CD4-positive, alpha-beta T cell (primary cell): Measurements from ENCODE around the gene CLIC5. TPM values are rescaled to one million over a fixed set of nuclear protein-coding genes. Genes with fewer than 3 reads are reported as not detected.
"Not testable (repeated sequence)": the region's sequence is repeated elsewhere in the genome, so short reads cannot be mapped to it uniquely, and the experiment has no call there.

ENCODE experiments used
- ATAC-seq: fragments of 200-7000 bp; cut with Tn5 transposase; one replicate; pipeline ENCODE4 v1.10.0; 2022; ENCODE audit warnings: mild to moderate bottlenecking; ENCODE audit not compliant: poor library complexity
- CTCF ChIA-PET: fragments of 350-600 bp; sonication (Branson Sonifier 250); formaldehyde crosslinking; loops from one replicate; lab custom pipeline; 2021; ENCODE audit warnings: antibody characterized with exemption, inconsistent platforms; lab: Charles Lee
- POLR2A ChIA-PET: fragments of 350-600 bp; sonication (Branson Sonifier 250); formaldehyde crosslinking; loops from one replicate; lab custom pipeline; 2021; ENCODE audit warnings: antibody characterized with exemption, inconsistent platforms; lab: Charles Lee
- DNase-seq, 14 experiments: peaks; one replicate each; pipeline ENCODE4 v3.0.0-alpha.2; 2013 to 2020; ENCODE audit warnings: mixed read lengths in 2 of 14
- H3K27ac ChIP-seq, 2 donors: one replicate each; pipeline versions ENCODE4 v1.5.1 to v1.7.0; 2013; ENCODE audit warnings: low read length in 2 of 2, low read depth in 1 of 2, mild to moderate bottlenecking in 1 of 2
- H3K27me3 ChIP-seq, 2 experiments: 1 replicate in 1 of 2; 2 replicates in 1 of 2; pipeline versions ENCODE4 v1.6.1 to v1.7.0; 2013; ENCODE audit warnings: low read length in 2 of 2, control low read depth in 1 of 2, mild to moderate bottlenecking in 1 of 2, moderate library complexity in 1 of 2; ENCODE audit not compliant: insufficient read depth in 2 of 2, control insufficient read depth in 1 of 2
- H3K36me3 ChIP-seq: one replicate; pipeline ENCODE4 v1.6.1; 2013; ENCODE audit warnings: low read length, control low read depth; ENCODE audit not compliant: insufficient read depth
- H3K4me1 ChIP-seq: one replicate; pipeline ENCODE4 v1.6.1; 2013; ENCODE audit warnings: low read length, control low read depth; ENCODE audit not compliant: insufficient read depth
- H3K4me3 ChIP-seq: one replicate; pipeline ENCODE4 v1.5.1; 2013; ENCODE audit warnings: mild to moderate bottlenecking, low read length, moderate library complexity
- H3K9me3 ChIP-seq, 2 experiments: 1 replicate in 1 of 2; 2 replicates in 1 of 2; pipeline versions ENCODE4 v1.6.1 to v1.7.0; 2013; ENCODE audit warnings: low read length in 2 of 2, mild to moderate bottlenecking in 2 of 2, control low read depth in 1 of 2, moderate library complexity in 1 of 2; ENCODE audit not compliant: control insufficient read depth in 1 of 2, insufficient read depth in 1 of 2
- H3K27ac Mint-ChIP-seq: one replicate; pipeline ENCODE4 v1.8.0; 2020; ENCODE audit warnings: mixed read lengths
- H3K27me3 Mint-ChIP-seq: one replicate; pipeline ENCODE4 v1.8.0; 2021; ENCODE audit warnings: mixed read lengths
- H3K36me3 Mint-ChIP-seq: one replicate; pipeline ENCODE4 v1.8.0; 2021; ENCODE audit warnings: low read depth, mixed read lengths
- H3K4me1 Mint-ChIP-seq: one replicate; pipeline ENCODE4 v1.8.0; 2021; ENCODE audit warnings: low read depth, mixed read lengths
- H3K4me3 Mint-ChIP-seq: one replicate; pipeline ENCODE4 v1.8.0; 2020; ENCODE audit warnings: mild to moderate bottlenecking, mixed read lengths
- H3K9me3 Mint-ChIP-seq: one replicate; pipeline ENCODE4 v1.8.0; 2020; ENCODE audit warnings: mixed read lengths
- intact Hi-C, 2 experiments: fragments of 100-400 bp; cut with DNase I in 1 of 2; cut with micrococcal nuclease in 1 of 2; formaldehyde crosslinking; loops; one replicate each; pipeline versions ENCODE4 v1.15.1 to v1.9.0; 2023 to 2025; cut with DNase I, micrococcal nuclease
- total RNA-seq, 174 experiments: library from RNA in 2 of 174; stranded (reverse) in 2 of 174; gene quantifications; one replicate each; pipeline ENCODE4 v1.2.3 and lab custom pipeline; 2021 to 2026
- TF ChIP-seq, protein P1 (sequence below): fragments of 200-600 bp; IDR thresholded peaks from one replicate; pipeline ENCODE4 v1.8.0; 2022; ENCODE audit warnings: antibody characterized with exemption, mild to moderate bottlenecking

CLIC5 gene
- total RNA-seq, 2 experiments from 2014 or later = 2.5 to 2.8 TPM

DNA sequence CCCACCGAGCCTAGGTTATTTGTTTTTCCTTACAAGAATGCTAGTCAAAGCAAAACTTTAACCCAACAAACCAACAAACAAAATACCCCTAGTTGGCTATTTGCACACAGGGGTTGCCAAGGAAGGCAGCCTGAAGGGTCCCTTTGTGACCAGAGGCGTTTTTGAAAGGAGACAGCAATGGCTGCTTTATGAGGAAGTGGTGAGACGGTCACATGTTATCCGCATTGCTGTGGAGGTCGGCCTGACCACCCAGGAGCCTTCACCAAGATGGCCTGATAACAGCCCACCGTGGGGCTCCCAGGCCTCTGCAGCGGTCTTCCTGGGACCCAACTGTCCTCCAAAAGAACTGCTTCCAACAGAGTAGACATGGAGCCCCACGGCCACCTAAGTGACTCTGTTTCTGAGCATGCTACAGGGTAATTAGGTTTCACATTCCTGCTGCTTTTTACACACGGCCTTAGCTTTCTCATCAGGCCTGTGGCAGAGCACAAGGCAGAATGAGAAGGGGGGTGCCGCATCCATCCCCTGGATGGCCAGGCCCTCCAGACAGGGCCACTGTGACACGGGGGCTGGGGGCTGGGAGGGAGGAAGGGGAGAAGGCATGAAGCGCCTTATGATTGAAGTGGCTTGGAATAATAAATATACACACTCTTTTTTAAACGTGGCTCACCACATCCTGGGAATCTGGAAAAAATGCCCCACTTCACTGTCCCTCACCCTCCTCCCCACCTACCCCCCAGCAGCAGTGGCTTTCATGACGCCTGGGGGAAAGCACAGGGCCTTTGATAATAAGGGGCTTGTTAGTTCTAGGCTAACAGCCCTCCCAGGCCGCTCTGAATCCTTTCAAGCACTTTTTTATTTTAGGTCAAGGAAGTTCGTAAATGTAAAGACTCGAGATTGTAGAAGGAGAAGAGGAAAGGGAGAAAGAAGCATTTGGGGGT lies 86.0 kb downstream of the CLIC5 start:
- POLR2A ChIA-PET = interaction anchor here (0.8 kb wide), 1 partner anchor 200 kb away, joined by 4 read pairs; the partner anchor contains the start of gene ENPP4
- no peaks in the 10 kb centered on the region for H3K36me3 Mint-ChIP-seq
- no peak overlapping the region for H3K27ac Mint-ChIP-seq
- H3K4me3 Mint-ChIP-seq = no peak overlapping the region
- TF ChIP-seq, protein P1, sequence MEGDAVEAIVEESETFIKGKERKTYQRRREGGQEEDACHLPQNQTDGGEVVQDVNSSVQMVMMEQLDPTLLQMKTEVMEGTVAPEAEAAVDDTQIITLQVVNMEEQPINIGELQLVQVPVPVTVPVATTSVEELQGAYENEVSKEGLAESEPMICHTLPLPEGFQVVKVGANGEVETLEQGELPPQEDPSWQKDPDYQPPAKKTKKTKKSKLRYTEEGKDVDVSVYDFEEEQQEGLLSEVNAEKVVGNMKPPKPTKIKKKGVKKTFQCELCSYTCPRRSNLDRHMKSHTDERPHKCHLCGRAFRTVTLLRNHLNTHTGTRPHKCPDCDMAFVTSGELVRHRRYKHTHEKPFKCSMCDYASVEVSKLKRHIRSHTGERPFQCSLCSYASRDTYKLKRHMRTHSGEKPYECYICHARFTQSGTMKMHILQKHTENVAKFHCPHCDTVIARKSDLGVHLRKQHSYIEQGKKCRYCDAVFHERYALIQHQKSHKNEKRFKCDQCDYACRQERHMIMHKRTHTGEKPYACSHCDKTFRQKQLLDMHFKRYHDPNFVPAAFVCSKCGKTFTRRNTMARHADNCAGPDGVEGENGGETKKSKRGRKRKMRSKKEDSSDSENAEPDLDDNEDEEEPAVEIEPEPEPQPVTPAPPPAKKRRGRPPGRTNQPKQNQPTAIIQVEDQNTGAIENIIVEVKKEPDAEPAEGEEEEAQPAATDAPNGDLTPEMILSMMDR = no peak
- ATAC-seq (no peak), DNase-seq (no peak)
- H3K4me3 ChIP-seq = no peak overlapping the region
- H3K4me1 Mint-ChIP-seq = no peaks in the 10 kb centered on the region
- no peaks in the 10 kb centered on the region for H3K4me1 ChIP-seq
- no peaks in the 10 kb centered on the region for H3K36me3 ChIP-seq
- H3K27ac ChIP-seq = no peak overlapping the region
- intact Hi-C loops = loop anchor here (2.0 to 10.0 kb wide), 4 partner anchors 83 to 698 kb away; no protein-coding TSS in a partner anchor
- H3K27me3 Mint-ChIP-seq = no peaks in the 10 kb centered on the region
- CTCF ChIA-PET = interaction anchor here (0.6 to 2.4 kb wide), 15 partner anchors 8 to 1454 kb away, joined by 3 to 12 read pairs (median 5); partner anchors contain the start of gene ENPP4
- no peaks in the 10 kb centered on the region for H3K9me3 Mint-ChIP-seq
- no peaks in the 10 kb centered on the region for H3K9me3 ChIP-seq
- no peaks in the 10 kb centered on the region for H3K27me3 ChIP-seq

DNA sequence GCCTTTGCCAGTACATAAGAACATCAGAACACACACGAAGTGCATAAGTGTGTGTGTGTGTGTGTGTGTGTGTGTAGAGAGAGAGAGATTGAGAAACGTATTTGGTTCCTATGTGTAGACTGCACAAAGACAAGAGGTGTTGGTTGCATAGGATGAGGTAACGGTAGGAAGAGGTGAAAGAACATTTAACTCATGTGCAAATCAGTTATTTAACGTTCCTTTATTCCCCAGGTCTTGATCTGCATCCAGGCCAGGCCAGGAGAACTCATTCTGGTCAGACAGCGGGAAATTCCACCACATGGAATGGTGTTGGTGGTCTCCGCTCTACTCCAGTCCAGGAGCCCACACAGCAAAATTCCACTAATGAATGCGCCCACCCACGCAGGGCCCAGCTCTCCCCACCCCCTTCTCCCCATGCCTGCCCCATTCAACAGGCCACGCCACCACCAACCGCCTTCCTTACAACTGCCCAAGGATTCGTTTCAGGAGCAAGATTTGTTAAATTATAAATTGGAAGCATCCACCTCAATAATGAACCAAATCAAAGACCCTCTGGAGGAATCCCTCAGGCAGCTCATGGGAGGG lies 86.8 kb downstream of the CLIC5 start:
- H3K4me1 ChIP-seq = no peaks in the 10 kb centered on the region
- ChIA-PET CTCF (no interaction called here), POLR2A (no interaction called here)
- Mint-ChIP-seq H3K27me3 (no peaks in the 10 kb centered on the region), H3K4me3 (no peak overlapping the region), H3K4me1 (no peaks in the 10 kb centered on the region), H3K27ac (no peak overlapping the region), H3K9me3 (no peaks in the 10 kb centered on the region), H3K36me3 (no peaks in the 10 kb centered on the region)
- no peak for DNase-seq
- no peak overlapping the region for H3K4me3 ChIP-seq
- no peak for ATAC-seq
- H3K36me3 ChIP-seq = no peaks in the 10 kb centered on the region
- no peak overlapping the region for H3K27ac ChIP-seq
- intact Hi-C loops = no loop called here
- TF ChIP-seq, protein P1 = no peak
- H3K27me3 ChIP-seq = no peaks in the 10 kb centered on the region
- H3K9me3 ChIP-seq = no peaks in the 10 kb centered on the region

DNA sequence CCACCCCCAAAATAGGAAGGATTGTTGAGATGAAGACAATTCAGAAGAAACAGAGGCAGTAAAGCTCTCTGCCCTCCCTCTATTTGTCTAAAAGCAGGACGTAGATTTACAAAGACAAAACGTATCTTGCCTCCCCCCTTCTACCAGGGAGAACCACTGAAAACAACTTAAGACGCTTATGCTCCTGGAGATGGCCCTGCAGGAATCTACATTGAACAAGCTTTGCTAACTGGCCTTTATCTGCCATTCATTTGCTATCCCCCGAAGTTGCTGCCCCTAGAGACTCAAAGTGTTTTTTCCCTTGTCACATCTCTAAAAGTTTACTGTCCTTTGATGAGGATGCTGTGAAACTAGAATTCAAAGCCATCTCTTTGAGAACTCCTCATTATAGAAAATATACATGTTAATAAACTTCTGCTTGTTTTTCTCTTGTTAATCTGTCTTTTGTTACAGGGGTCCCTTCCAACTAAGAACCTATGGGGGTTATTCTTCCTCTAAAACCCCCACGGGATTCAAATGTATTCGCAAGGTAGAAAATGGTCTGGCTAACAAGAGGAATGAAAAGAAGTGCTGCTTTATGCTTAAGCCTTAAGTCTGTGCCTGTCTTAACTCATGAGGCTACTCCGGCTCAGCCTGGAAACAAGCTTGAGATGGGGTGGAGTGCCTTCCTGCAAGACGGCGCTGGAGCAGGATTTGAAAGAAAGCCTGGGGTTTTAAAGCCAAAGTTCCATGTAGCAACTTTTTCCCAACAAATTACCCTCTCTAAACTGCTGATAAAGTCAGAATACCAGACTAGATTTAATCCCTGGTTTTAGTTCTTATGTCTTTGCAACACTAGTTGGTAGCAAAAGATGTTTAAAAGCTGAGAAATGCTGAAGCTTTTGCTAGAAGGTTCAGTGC lies 88.0 kb downstream of the CLIC5 start:
- Mint-ChIP-seq H3K27ac (no peak overlapping the region), H3K4me1 (no peaks in the 10 kb centered on the region), H3K27me3 (no peaks in the 10 kb centered on the region), H3K9me3 (no peaks in the 10 kb centered on the region), H3K36me3 (no peaks in the 10 kb centered on the region), H3K4me3 (no peak overlapping the region)
- H3K4me1 ChIP-seq = no peaks in the 10 kb centered on the region
- intact Hi-C loops = no loop called here
- ChIA-PET POLR2A (no interaction called here), CTCF (no interaction called here)
- H3K9me3 ChIP-seq = no peaks in the 10 kb centered on the region
- no peak for DNase-seq
- ATAC-seq = no peak
- H3K27ac ChIP-seq = no peak overlapping the region
- no peak overlapping the region for H3K4me3 ChIP-seq
- no peaks in the 10 kb centered on the region for H3K36me3 ChIP-seq
- no peaks in the 10 kb centered on the region for H3K27me3 ChIP-seq
- TF ChIP-seq, protein P1 = no peak

DNA sequence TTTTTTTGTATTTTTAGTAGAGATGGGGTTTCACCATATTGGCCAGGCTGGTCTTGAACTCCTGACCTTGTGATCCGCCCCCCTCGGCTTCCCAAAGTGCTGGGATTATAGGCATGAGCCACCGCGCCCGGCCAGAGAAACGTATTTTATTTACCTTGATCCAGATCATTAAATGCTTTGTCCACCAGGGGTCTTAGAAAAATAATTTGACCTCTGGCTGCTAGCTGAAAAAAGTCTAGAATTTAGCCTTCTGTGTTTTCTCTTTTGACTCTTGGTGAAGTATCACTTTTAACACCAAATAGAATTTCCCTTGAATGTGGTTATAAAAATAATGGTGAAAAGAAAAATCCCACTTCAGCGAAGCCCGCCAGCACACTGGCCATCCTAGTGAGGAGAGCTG lies 89.2 kb downstream of the CLIC5 start:
- CTCF ChIA-PET, intact Hi-C loops, H3K4me3 Mint-ChIP-seq, H3K36me3 Mint-ChIP-seq, H3K27me3 Mint-ChIP-seq, H3K4me3 ChIP-seq, H3K27ac ChIP-seq, H3K9me3 ChIP-seq, H3K4me1 Mint-ChIP-seq, H3K4me1 ChIP-seq, H3K9me3 Mint-ChIP-seq, ATAC-seq, H3K36me3 ChIP-seq, POLR2A ChIA-PET, DNase-seq, H3K27ac Mint-ChIP-seq, H3K27me3 ChIP-seq: not testable (repeated sequence)
